Right lobe of liver (tissue), 4 donors: Measurements from ENCODE around the gene SPNS3.

Source experiments
- POLR2A ChIP-seq: fragments of 450-650 bp; IDR thresholded peaks from one replicate; pipeline ENCODE4 v1.6.1; 2017; ENCODE audit warnings: antibody characterized with exemption, mild to moderate bottlenecking
- TF ChIP-seq, protein P1 (sequence below), 4 donors: fragments of 200-600 bp in 3 of 4; fragments of 450-650 bp in 1 of 4; IDR thresholded peaks; one replicate each; pipeline versions ENCODE4 v1.5.1 to v1.8.0; 2016 to 2022; ENCODE audit warnings: antibody characterized with exemption in 4 of 4, mild to moderate bottlenecking in 2 of 4
- donor health status: DM: no; HTN: no; CAD: no.
- donor health status: DM: no; HTN: no; CAD: no.
- donor health status: DM: no; HTN: yes; CAD: no.

DNA sequence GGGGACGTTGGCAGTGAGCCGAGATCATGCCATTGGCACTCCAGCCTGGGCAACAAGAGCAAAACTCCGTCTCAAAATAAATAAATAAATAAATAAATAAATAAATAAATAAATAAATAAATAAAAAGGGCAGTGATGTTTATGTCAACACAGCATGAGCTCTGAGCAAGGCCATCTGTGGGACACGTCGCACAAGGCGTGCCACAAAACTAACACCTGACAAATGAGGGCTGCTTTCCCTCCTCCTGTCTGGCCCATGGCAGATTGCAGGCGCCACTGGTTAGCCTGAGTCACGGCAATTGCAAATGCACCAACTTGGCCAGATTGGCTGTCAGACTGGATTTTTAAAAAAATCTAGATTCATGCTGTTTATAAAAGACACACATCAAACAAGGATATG, 25.9 kb upstream of the SPNS3 start:
- TF ChIP-seq, protein P1, sequence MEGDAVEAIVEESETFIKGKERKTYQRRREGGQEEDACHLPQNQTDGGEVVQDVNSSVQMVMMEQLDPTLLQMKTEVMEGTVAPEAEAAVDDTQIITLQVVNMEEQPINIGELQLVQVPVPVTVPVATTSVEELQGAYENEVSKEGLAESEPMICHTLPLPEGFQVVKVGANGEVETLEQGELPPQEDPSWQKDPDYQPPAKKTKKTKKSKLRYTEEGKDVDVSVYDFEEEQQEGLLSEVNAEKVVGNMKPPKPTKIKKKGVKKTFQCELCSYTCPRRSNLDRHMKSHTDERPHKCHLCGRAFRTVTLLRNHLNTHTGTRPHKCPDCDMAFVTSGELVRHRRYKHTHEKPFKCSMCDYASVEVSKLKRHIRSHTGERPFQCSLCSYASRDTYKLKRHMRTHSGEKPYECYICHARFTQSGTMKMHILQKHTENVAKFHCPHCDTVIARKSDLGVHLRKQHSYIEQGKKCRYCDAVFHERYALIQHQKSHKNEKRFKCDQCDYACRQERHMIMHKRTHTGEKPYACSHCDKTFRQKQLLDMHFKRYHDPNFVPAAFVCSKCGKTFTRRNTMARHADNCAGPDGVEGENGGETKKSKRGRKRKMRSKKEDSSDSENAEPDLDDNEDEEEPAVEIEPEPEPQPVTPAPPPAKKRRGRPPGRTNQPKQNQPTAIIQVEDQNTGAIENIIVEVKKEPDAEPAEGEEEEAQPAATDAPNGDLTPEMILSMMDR (IDR thresholded peaks at IDR 0.05), result no peak
- no peak for TF ChIP-seq POLR2A
